Measurements from ENCODE around the gene ARHGAP24. TPM values are rescaled to one million over a fixed set of nuclear protein-coding genes. Genes with fewer than 3 reads are reported as not detected.

ARHGAP24 gene
- polyA plus RNA-seq, 12 donors: 39.9 to 68.8 (median 61.9) TPM; not detected in 1

- DNase-seq: no peak
These were observed 301.1 kb downstream of the ARHGAP24 start for GRCh38 chr4:85776096-85776495.

GRCh38 chr4:85776579-85776978, 301.6 kb downstream of the ARHGAP24 start:
- DNase-seq: no peak

GRCh38 chr4:85777908-85778631, 303.1 kb downstream of the ARHGAP24 start:
- no peak for DNase-seq

- peak; percentile 74 for DNase-seq
These were observed 303.7 kb downstream of the ARHGAP24 start for GRCh38 chr4:85778632-85779131.

GRCh38 chr4:85779165-85779564, 304.2 kb downstream of the ARHGAP24 start:
- DNase-seq: no peak

- peak; percentile 57 for DNase-seq
These were observed 305.7 kb downstream of the ARHGAP24 start for GRCh38 chr4:85780664-85781063.

GRCh38 chr4:85783483-85783882, 308.5 kb downstream of the ARHGAP24 start:
- no peak for DNase-seq

- no peak for DNase-seq
These were observed 308.9 kb downstream of the ARHGAP24 start for GRCh38 chr4:85783900-85784299.

GRCh38 chr4:85784348-85784747, 309.4 kb downstream of the ARHGAP24 start:
- DNase-seq: no peak

- no peak for DNase-seq
These were observed 310.0 kb downstream of the ARHGAP24 start for GRCh38 chr4:85784947-85785346.

- no peak for DNase-seq
These were observed 312.2 kb downstream of the ARHGAP24 start for GRCh38 chr4:85787133-85787532.

- DNase-seq: no peak
These were observed 313.7 kb downstream of the ARHGAP24 start for GRCh38 chr4:85788604-85789003.

- no peak for DNase-seq
These were observed 314.3 kb downstream of the ARHGAP24 start for GRCh38 chr4:85789241-85789640.

- peak; percentile 95 for DNase-seq
These were observed 315.6 kb downstream of the ARHGAP24 start for GRCh38 chr4:85790582-85790981.

- no peak for DNase-seq
These were observed 317.7 kb downstream of the ARHGAP24 start for GRCh38 chr4:85792376-85793232.

- DNase-seq: no peak
These were observed 318.3 kb downstream of the ARHGAP24 start for GRCh38 chr4:85793233-85793585.

- DNase-seq: no peak
These were observed 323.2 kb downstream of the ARHGAP24 start for GRCh38 chr4:85798012-85798770.

GRCh38 chr4:85803856-85804255, 328.9 kb downstream of the ARHGAP24 start:
- DNase-seq: no peak

GRCh38 chr4:85805891-85806290, 330.9 kb downstream of the ARHGAP24 start:
- DNase-seq: peak; percentile 87

GRCh38 chr4:85806334-85806733, 331.4 kb downstream of the ARHGAP24 start:
- DNase-seq: peak; percentile 65

- peak; percentile 82 for DNase-seq
These were observed 332.4 kb downstream of the ARHGAP24 start for GRCh38 chr4:85807247-85807950.

Data from muscle of arm (tissue), 12 donors.